Epithelial cell of proximal tubule (primary cell): Measurements from ENCODE around the gene ACSL3. TPM values are rescaled to one million over a fixed set of nuclear protein-coding genes. Genes with fewer than 3 reads are reported as not detected.

Experiments used
- DNase-seq: peaks from one replicate; pipeline ENCODE4 v3.0.0-alpha.2; 2011; ENCODE audit warnings: low read depth
- H3K4me3 ChIP-seq: 2 replicates; pipeline ENCODE4 v1.5.1; 2011; ENCODE audit warnings: low read depth, mild to moderate bottlenecking, low read length
- total RNA-seq: library from RNA; depleted of rRNA; stranded (reverse); fragments of >200 nt; gene quantifications from 2 replicates; pipeline ENCODE4 v1.2.3, GENCODE V29; 2015
- TF ChIP-seq, protein P1 (sequence below): conservative IDR thresholded peaks from 2 replicates; pipeline ENCODE4 v1.5.1; 2012; ENCODE audit warnings: low read depth, mild to moderate bottlenecking, low read length

The ACSL3 gene
- total RNA-seq, 1 donor from 2014 or later: 66.8 TPM

DNA sequence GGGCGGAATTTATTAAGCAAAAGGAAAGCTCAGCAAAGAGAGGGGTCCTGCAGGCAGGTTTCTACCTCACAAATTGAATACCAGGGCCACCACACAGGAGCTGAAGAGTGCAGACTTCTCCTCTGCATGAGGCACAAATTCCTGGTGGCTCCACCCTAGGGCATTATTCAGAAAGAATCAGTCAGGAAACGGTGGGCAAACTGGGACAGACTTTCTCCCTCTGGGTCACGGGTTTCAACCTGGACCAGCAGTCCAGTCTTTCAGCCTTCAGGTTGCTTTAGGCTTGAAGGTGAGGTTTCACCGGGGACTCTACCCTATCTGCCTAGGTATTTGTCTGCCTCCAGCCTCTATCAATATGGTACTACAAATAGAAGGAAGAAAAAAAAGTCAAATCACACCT lies 41.8 kb downstream of the ACSL3 start:
- DNase-seq: no peak
- TF ChIP-seq, protein P1, sequence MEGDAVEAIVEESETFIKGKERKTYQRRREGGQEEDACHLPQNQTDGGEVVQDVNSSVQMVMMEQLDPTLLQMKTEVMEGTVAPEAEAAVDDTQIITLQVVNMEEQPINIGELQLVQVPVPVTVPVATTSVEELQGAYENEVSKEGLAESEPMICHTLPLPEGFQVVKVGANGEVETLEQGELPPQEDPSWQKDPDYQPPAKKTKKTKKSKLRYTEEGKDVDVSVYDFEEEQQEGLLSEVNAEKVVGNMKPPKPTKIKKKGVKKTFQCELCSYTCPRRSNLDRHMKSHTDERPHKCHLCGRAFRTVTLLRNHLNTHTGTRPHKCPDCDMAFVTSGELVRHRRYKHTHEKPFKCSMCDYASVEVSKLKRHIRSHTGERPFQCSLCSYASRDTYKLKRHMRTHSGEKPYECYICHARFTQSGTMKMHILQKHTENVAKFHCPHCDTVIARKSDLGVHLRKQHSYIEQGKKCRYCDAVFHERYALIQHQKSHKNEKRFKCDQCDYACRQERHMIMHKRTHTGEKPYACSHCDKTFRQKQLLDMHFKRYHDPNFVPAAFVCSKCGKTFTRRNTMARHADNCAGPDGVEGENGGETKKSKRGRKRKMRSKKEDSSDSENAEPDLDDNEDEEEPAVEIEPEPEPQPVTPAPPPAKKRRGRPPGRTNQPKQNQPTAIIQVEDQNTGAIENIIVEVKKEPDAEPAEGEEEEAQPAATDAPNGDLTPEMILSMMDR: no peak
- no peak overlapping the region for H3K4me3 ChIP-seq

DNA sequence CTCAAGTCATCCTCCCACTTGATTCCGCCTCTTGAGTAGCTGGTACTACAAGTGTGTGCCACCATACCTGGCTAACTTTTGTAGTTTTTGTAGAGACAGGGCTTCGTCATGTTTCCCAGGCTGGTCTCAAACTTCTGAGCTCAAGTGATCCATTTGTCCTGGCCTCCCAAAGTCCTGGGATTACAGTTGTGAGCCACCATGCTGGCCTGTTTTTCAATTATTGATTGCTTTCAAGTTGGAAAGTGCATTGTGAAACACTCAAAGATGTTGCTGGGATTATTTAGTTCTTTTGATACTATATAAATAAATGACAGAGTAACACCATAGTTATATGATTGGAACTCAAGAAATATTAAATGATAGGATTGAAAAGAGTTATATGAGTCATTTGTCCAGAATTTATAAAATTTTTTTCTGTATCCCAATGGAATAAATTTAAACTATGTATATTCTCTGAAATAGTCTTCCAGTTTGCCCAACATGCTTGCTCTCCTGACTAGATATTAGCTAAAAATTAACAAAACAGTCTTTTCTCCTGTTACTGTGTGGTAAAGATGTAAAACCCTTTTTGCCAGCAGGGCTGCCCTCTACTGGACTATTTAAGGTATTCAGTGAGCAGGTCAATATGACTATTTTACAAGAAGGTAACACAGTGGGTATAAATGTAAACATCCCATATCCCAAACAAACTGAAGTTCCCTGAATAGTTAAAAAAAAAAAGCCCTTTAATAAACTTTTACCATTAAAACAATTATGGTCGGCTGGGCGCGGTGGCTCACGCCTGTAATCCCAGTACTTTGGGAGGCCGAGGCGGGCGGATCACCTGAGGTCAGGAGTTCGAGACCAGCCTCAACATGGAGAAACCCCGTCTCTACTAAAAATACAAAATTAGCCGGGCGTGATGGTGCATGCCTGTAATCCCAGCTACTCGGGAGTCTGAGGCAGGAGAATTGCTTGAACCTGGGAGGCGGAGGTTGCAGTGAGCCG lies 42.7 kb downstream of the ACSL3 start:
- H3K4me3 ChIP-seq: no peak overlapping the region
- TF ChIP-seq, protein P1: peak; percentile 86
- no peak for DNase-seq

DNA sequence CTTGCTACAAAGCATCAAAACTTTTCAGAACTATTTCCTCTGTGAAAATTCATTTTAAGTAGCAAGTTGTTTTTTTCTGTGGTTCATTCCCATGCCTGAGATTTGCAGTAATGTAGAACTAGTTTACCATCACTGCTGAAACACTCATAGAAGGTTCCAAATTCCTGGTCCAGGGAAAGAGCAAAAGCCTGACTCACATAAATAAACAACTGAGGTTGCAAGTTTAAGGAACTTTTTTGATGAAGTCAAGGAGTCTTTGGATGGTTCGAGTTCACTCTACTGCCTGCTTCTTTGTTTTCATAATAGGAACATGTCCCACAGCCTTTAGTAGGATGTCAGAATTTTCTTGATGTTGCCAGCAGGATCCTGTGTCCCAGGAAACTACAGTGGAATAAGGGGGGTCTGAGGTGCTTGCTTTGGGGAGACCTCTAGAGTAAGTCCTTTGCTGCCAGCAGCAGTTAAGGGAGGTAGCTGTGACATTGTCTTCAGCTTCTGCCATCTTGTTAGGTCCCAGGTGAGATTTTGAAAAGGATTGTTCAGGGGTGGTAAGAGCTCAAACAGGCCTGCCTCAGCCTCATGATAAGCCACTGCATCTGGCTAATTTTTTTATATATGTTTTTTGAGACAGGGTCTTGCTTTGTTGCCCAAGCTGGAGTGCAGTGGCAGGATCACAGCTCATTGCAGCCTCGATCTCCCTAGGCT lies 43.9 kb downstream of the ACSL3 start:
- TF ChIP-seq, protein P1: no peak
- no peak for DNase-seq
- no peak overlapping the region for H3K4me3 ChIP-seq

DNA sequence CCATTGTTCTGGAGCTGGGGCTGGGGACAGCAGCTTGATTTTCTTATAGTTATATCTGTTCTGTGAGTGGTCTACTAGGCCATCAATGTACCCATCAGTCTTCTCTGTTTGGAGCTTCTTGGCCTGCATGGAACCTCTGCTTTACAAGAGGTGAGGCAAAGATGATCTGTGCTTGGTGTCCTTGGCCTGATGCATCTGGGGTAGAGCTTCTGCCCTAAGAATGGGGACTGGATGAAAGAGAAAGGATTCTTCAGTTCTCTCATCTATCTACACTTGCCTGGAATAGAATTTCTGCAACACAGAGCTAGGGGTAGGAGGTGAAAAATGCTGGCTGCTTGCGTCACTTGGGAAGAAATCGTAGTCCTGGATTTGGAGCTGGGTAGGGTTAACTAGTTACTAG lies 46.2 kb downstream of the ACSL3 start:
- no peak for DNase-seq
- TF ChIP-seq, protein P1: no peak
- H3K4me3 ChIP-seq: no peak overlapping the region

DNA sequence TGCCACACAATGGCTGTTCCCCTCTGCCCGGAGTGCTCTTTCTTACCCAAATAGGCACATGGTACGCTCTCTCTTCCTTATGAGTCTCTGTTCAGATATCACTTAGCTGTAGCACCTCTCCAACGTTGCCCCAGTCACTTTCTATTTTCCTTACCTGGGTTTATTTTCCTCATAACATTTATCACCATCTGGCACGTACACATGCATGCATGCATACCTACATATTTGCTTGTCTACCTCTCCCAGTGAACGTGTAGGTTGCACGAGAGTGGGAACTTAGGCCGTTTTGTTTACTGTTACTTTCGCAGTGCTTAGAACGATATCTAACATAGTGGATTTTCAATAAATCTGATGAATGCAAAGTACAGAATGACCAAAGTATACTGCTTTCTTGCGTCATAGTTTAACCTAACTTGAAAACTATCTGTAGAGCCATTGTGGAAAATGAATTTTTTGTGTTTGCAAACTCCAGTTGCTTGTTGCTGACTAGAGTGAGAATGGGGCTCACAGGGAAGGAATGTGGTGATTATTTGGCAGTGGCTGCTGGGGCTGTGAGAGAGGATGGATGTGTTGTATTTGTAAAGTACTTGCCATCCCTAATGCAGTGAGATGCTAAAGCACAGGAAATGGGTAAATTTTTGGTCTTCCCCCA lies 47.1 kb downstream of the ACSL3 start:
- H3K4me3 ChIP-seq: no peak overlapping the region
- TF ChIP-seq, protein P1: no peak
- no peak for DNase-seq

DNA sequence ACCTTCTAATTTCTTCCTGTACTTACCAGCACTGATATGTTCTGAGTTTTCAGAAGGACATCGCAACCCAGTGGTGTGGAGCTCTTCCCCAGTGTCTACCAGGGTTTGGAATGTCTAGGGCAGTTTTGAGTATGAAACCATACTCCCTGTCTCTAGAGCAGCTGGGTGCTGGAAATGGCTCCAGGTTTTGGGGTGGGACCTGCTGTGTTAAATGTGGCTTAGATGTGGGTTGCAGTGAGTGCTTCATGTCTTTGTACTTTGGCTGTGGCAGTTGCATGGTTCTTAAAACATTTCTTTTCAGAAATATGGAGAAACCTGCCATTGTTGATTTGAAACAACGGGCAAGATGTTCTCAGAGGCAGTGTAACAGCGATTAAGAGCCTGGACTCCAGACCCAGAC lies 48.5 kb downstream of the ACSL3 start:
- TF ChIP-seq, protein P1: no peak
- H3K4me3 ChIP-seq: no peak overlapping the region
- no peak for DNase-seq
